GM18861 (cell line): ENCODE measurements around the gene INO80C.
A peak's percentile ranks its signal among the peaks of the same experiment; 100 is the strongest.

Source experiments
- ATAC-seq: cut with Tn5 transposase; IDR thresholded peaks from one replicate; pipeline ENCODE4 v1.9.1; 2021; ENCODE audit not compliant: unreplicated experiment

INO80C gene, protein sequence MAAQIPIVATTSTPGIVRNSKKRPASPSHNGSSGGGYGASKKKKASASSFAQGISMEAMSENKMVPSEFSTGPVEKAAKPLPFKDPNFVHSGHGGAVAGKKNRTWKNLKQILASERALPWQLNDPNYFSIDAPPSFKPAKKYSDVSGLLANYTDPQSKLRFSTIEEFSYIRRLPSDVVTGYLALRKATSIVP

GRCh38 chr18:35497370-35498197, at the start of gene INO80C:
INO80C (minus strand) TSS chr18:35497960; CDS start chr18:35497874, 86 bp downstream.
- ATAC-seq, result peak; percentile 81

DNA sequence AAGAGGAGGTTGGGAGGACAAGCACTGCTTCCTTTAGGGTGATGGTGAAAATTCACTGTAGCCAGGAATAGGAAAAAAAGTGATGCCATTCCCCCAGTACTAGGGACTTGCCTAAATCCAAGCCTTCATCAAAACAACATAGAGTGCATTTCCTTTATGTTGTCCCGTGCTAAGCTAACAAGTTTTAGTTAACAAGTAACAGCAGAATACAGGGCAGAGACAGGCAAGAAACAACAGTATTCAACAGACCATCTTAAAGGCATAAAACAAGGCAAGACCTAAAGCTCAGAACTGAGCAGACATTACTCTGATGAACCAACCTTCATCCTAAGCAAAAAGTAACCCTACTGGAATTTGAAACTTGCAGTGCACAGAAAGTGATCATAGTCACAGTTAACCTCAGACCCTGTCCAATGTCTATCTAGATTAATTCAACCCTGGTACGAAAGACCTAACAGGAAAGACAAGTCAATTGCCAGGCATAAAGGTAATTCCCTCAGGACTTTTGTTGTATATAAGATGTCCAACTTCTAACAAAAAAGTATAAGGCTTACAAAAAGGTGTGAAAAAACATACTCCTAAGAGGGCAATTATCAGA, 49.3 kb upstream of the INO80C start:
- no peak for ATAC-seq

GRCh38 chr18:35542356-35542755, 44.6 kb upstream of the INO80C start:
- no peak for ATAC-seq

- ATAC-seq, result no peak
Observed at GRCh38 chr18:35535297-35535696, 37.5 kb upstream of the INO80C start.

GRCh38 chr18:35533916-35534405, 36.2 kb upstream of the INO80C start:
- no peak for ATAC-seq

GRCh38 chr18:35528749-35529274, 31.1 kb upstream of the INO80C start:
- ATAC-seq, result no peak

DNA sequence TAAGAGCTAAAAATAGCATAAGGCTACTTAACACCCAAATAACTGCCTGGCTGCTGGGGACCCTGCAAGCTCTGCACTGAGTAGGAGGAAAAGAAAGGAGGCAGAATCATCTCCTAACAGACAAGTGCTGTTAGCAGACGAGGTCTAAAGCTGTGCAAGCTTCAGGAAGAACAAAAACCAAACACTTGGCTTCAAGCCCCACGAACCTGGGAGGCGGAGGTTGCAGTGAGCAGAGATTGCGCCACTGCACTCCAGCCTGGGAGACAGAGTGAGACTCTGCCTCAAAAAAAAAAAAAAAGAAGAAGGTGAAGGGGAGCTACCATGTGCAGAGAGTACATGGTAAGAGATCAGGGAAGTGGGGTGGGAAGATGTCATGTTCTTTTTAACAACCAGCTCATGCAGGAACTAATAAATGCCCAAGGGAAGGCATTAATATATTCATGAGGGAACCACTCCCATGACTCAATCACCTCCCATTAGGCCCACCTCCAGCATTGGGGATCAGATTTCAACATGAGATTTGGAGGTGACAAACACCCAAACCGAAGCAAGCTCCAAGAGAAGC, 28.8 kb upstream of the INO80C start:
- ATAC-seq, result no peak

DNA sequence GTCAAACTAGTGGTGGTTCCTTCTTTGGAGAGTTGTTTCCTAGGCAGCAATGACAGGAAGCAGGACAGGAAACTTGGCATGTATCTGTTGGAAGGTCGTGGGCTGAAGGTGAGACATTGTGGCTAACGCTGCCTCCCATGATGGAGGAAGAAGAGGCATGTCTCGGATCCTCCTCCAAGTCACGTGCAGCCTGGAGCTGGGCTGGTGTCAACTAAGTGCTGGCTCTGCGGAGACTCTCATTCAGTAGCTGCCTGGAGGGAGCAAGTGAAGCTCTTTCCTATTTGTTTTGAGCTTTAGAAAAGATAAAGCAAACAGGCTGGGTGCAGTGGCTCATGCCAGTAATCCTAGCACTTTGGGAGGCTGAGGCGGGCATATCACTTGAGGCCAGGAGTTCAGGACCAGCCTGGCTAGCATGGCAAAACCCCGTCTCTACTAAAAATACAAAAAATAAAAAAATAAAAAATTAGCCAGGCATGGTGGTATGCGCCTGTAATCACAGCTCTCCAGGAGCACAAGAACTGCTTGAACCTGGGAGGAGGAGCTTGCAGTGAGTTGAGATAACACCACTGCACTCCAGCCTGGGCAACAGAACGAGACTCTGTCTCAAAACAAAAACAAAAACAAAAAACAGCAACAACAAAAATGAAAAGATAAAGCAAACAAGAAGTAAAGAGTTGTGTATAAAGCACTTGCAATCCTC, 28.2 kb upstream of the INO80C start:
- no peak for ATAC-seq

DNA sequence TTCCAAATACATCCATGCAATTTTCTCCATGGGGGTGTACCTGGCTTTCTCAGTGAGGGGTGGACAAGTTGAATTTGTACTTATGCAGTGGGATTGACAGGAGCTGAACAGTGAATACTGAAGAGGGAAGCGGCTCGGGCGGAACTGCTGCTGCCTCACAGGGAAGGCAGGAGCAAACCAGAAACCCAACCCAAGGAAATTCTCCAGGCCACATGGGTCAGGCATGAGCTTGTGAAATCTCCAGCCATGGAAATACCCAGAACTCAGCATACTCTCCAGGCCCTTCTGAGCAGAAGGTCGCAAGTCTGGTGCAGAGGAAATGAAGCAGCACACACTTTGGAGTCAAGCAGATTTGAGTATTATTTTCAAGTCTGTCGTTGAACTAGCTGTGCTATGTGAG, 26.5 kb upstream of the INO80C start:
- ATAC-seq, result no peak

GRCh38 chr18:35522130-35522959, 24.6 kb upstream of the INO80C start:
- no peak for ATAC-seq

DNA sequence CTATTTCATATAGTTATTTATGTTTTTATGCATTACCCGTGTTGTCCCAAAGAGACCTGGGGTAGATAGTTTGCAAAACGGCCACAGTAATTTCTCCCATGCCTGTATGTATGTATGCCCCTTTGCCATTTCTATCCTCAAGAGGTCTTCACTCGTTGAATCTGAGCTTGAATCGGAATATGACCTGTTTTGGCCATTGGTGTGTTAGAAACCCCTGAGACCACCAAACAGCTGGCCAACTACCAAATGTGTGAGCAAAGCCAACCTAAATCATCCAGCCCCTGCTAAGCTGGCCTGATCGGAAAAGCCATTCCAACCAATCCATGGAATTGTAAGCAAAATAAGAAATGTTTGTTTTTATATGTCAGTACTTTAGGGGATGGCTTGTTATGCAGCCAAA, 23.4 kb upstream of the INO80C start:
- ATAC-seq, result no peak

GRCh38 chr18:35519148-35519899, 21.6 kb upstream of the INO80C start:
- no peak for ATAC-seq

- no peak for ATAC-seq
Observed at GRCh38 chr18:35517715-35518114, 20.0 kb upstream of the INO80C start.

DNA sequence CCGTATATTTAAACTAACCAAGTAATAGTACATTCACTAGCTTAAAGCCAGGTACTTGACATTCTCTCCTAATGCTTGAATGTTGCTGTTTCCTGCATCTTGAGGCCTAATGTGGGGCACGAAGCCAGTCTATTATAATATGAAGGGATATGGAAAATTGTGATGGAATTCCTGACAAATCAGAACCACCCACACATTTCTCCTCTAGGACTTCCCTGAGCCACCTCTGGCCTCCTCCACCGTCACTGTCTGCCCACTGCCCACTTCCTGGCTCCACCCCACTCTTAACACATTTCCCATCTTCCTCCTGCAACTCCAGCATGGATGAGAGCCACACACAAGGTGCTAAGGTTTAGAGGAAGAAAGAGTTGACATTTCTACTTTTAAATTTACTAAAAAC, 19.0 kb upstream of the INO80C start:
- ATAC-seq, result no peak

DNA sequence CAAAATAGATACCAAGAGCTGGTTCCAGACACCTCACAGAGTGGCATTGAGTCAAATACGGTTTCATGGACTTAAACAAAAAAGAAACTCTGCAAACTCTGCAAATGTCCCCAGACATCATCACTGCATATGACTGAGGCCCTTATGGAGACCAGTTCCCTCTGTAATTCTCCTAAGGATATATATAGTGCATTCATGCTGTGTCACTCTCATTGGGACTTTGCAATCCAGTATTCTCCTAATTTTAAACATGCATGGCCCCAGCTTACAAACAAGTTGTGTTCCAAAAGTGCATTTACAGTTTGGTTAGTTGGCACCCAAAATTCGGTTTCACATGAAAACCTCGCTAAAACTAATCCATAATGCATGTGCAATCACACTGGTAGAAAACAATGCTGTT, 18.6 kb upstream of the INO80C start:
- no peak for ATAC-seq

- ATAC-seq, result no peak
Observed at GRCh38 chr18:35515460-35516130, 17.8 kb upstream of the INO80C start.

DNA sequence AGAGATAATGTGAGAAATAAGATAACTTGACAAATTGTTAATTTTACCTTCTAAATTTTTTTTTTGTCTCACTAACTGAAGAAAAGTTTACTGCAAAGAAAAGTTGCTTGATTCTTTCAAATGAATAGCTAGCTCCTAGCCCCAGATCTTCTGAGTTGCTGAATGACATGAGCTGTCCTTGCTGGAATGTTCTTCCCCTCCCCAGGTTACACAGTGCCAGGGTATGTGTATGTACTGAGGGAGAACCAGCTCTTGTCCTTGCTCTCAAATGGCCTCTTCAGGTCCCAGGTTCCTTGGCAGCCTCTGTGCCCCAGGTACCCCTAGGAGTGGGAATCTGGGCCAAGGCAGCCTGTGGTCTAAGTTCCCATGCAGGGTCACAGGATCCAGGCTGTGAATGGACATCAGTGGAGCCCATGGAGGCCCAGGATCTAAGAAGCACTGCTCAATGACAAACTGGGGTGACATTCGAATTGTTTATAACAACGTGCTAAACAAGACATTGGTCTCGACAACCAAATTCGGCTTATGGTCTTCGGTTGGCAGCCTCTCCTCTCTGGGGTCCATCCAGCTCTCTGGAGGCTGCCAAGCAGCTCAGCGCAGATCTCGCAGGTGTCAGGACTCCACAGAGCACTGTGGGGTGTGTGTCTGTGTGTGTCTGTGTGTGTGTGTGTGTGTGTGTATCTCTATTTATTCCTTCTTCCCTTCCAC, 17.1 kb upstream of the INO80C start:
- ATAC-seq, result no peak

DNA sequence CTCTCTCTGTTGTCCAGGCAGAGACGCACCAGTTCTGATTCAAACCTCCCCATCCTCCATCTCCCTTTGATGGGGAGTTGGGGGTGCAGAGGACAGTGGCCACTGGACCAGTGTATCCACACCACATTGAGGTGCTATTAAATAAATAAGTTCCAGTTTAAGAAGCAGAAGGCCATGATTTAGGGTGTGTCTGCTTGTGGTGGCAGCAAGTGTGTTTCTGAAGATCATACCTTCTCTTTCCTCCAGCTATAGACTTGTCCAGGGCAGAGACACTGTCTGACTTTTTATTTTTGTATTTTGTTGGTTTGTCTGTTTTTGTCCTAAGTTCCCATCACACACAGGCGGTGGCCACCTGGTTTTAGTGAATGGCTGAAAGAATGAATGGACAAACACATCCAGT, 16.5 kb upstream of the INO80C start:
- ATAC-seq, result no peak
